Stimulated activated CD8-positive, alpha-beta memory T cell treated with anti-CD3 and anti-CD28 coated beads, Interleukin-4, amount 100 ng/mL, for 1 hour (primary cell): Measurements from ENCODE around the gene MTRF1L.

Experiments used
- DNase-seq, 2 donors: peaks; one replicate each; pipeline ENCODE4 v3.0.0-alpha.2; 2020; ENCODE audit warnings: low read depth in 2 of 2, low spot score in 1 of 2

Gene MTRF1L

DNA sequence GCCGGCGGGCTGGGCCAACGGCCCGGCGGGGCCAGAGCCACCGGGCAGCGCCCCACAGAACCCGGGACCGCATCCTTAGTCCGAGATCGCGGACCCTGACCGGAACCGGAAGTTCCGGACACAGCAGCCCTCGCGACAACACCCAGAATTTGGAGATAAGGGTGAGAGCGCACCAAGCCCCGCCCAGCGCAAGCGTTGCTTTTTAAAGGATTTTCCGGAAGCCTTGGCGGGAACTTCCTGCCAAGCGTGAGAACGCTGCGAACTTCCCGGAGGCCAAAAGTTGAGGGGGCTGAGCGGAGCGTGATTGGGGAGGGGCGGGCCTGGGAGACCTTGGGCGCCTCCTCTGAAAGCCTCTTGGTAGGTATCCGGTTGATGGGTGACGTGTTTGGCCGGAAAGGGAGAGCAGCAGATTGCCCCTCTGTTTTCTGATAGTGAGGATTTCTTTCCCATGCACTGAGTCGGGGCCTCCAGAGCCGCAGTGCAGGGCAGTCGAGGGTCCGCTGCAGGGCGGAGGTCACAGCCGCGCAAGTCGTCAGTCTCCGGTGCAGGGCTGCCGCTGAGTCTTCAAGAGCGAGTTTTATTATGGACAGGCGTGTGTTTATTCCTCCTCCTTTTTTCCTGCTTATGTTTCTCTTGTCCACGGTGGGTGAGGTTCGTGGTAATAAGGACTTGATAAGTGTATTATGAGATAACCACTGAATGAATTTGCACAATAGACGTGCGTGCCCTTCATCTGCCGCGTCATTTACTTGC lies at the start of gene MTRF1L:
TSS of gene MTRF1L (minus strand) at position 97 of the 753 bp plus-strand sequence. CDS start at position 73, 24 bp downstream.
- peak; percentile 62 to 77 for DNase-seq

DNA sequence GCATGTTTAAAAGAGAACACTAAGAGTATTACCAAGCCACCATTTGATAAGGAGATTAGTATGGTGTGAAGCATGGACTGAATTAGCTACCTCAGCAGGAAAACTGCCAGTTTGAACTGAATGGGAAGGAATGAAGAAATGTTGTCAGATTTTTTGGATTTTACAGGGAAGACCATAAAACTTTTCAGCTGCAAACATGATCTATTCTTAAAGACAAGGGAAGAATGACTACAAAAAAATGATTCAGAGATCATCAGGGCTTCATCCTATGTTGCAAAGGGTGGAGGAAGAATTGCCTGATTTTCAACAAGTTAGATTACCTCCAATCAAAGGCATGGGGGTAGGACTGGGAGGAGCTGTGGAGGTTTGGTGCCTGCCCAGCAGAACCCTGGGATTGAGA lies 49.3 kb upstream of the MTRF1L start:
- no peak for DNase-seq

DNA sequence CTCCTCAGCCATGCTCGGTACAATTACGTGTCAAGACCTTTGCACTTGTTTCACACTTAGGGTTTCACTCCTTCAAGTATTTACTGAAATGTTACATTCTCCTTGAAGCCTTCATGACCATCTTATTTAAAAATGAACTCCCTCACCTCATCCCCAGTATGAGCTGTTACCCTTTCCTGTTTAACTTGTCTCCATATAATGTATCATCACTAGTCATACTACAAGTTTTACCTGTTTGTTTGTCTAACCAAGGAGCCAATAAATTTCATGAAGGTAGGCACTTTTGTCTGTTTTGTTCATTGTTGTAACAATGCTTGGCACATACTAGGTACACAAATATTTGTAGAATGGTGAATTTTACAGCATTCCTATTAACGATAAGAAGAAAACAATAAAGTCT lies 46.1 kb upstream of the MTRF1L start:
- DNase-seq = no peak

DNA sequence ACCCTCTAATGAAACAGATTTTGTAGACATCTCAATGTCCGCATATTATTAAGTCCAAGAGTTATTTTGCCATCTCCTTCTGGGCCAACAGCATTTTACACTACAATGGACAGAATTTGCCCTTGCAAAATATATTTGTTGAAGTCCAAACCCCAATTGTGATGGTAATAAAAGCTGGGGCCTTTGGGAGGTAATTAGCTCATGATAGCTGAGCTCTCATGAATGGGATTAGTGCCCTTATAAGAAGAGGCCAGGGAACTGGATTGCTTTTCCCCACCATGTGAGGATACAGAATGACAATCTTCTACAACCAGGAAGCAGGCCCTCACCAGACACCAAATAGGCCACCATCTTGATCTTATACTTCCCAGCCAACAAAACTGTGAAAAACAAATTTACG lies 44.9 kb upstream of the MTRF1L start:
- DNase-seq = no peak

GRCh38 chr6:153045271-153045670 lies 42.8 kb upstream of the MTRF1L start:
- DNase-seq = no peak

GRCh38 chr6:153044295-153044694 lies 41.8 kb upstream of the MTRF1L start:
- DNase-seq = no peak

DNA sequence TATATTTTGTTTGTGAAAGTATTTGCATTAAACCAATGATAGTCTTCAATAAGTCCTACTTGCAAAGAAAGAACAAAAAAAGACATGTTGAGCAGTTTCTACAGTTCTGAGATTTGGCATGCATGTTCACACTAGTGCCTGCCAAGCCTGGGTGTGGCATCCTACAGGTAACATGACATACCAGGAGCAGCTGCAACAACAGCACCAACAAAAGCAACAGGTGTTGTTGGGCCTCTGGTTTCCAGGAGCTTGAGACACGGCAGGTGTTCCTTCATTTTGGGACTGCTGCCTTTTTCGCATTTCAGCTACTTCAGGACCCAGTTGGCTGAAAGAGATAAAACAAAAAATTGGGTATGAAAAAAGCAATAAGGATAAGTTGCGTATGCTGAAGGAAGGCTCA lies 41.2 kb upstream of the MTRF1L start:
- no peak for DNase-seq

DNA sequence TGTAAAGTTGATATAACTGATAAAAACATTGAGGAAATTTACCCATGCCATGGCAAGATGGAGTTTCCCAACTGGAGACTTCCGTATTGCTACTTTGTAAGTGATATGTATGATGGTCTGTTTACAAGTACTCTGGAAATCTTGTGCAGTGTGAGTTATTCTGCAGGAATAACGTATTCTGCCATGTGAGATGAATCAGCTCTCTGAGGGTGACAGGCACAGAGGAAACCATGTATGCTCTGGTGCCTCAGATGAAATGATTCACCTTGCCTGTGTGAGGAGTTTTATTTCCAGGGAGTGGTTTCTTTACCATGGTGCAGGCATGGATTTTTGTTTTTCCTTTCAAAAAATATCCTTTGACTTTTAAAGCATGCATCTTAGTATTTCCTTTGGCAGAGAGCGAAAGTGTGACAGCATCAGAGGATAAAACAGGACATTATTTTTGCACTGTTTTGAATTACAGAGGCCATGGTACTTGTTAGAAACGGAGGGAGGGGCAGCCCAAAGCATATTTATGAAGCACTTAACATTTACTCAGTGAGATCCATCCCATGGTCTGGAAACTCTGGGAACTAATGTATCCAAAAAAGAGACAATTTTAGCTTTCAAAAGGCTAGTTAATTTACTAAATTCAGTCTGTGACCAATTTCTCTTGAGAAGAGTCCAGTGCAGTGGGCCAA lies 36.0 kb upstream of the MTRF1L start:
- no peak for DNase-seq

DNA sequence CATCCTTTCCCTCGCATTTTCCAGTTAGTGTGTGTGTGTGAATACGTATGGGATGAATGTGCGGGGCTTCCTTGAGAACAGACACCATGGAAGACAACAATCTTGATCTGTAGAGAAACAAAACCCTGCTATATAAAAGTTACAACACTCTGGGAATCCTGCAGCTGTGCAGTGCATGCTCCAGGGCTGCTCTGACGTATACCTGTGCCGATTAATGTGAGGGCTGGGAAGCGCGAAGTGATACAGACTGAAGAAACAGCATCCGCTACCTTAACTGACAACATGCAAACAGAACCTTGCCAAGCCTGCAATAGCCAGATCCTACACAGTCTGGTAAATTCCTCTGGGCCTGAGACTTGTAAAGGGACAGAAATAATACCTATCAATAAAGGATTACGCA lies 31.6 kb upstream of the MTRF1L start:
- DNase-seq = no peak

DNA sequence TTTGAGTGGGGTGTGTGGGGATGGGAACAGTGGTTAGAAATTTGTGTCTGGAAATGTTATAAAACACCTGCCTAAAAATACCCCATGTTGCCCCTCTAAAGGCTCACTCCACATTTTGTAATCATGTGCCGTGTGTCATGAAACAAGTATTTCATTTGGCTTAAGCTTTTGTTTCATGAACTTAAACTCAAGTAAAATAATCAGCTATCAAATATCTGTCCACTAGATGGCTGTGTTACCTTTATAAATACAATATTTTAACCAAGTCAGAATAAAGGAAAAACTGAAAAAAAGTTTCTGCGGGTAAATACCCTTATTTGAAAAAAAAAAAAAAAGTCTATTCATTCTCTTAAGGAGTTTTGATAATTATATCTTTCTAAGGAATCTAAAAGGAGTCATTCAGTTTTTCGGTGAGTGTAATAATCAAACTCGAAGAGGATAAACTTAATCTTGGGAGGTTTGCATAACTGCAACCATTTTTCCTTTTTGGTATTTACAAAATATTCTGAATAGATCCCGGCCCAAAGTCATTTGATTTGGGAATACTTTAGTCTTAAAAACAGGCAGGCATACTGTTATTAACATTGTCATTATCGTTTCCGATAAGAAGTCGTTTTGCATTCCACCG lies 29.9 kb upstream of the MTRF1L start:
- DNase-seq = no peak

DNA sequence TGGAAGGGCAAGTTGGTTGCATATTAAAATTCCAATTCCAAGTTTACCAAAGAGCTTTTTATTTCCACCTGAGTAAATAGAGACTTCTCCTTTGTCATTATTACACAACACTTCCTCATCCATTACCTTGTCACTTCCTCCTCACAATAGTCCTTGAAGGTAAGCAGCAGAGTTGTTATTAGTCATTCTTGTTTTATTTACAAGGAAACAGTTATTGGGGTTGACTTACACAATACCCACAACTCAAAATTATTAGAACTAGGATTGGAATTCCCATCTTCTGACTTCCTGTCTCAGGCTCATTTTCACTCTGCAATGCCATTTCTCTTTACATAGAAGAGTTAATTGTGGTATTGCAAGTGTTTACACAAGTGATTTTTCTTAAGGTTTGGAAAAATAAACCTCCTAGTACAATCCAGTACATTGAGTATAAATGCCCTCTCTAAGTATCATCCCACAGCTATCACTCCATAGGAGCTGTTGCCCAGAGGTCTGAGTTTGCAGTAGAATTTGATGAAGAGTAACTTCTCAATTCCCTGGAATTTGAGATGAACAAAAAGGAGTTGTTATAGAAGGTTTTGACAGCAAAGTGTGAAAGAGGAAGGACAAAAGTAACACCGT lies 28.9 kb upstream of the MTRF1L start:
- no peak for DNase-seq

GRCh38 chr6:153028963-153029362 lies 26.5 kb upstream of the MTRF1L start:
- DNase-seq = no peak

DNA sequence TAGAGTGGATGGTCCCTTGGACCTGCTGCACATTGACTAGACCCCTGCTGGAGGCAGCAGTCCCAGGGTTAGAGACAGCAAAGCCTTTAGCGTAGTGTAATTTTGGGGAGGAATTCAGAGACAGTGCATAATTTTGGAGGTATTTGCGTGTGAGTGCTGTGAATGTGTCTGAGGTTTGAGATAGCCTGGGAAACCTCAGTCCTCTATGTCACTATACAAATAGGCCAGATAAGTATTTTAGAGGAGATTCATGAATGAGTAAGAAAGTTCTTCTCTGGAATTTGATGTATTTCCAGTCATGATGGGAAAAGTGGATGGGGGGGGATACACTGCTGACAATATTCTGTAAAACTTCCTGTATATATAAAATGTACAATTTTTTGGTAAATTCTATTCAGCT lies 25.8 kb upstream of the MTRF1L start:
- no peak for DNase-seq

DNA sequence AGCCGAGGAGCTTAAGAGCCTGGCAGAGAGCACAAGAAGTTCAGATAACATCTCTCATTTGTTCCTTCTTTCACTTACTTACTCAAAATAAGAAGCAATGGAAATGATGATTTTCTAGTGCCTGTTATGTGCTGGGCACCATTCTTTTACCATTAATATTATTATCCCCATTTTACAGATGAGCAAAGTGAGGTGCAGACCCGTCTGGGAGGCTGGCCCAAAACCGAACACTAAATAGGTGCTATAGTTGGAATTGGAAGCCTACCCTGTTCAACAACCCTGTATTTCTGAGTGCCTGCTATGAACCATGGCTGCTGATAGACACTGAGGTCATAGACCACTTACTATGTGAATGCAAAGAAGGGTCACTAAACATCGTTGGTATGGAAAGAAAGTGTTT lies 25.0 kb upstream of the MTRF1L start:
- no peak for DNase-seq

- DNase-seq = no peak
These were observed 22.2 kb upstream of the MTRF1L start for GRCh38 chr6:153024709-153025017.

- no peak for DNase-seq
These were observed 21.6 kb upstream of the MTRF1L start for GRCh38 chr6:153023977-153024708.

- no peak for DNase-seq
These were observed 15.8 kb upstream of the MTRF1L start for GRCh38 chr6:153018355-153018754.

- DNase-seq = no peak
These were observed 14.3 kb upstream of the MTRF1L start for GRCh38 chr6:153016846-153017245.

- no peak for DNase-seq
These were observed 12.7 kb upstream of the MTRF1L start for GRCh38 chr6:153015094-153015640.

- no peak for DNase-seq
These were observed 10.9 kb upstream of the MTRF1L start for GRCh38 chr6:153013438-153013837.

- no peak for DNase-seq
These were observed 10.3 kb upstream of the MTRF1L start for GRCh38 chr6:153012856-153013255.
